Ramos (cell line): ENCODE measurements around the gene RNF6.

Experiments used
- in situ Hi-C: fragments of 300-500 bp; cut with MboI; formaldehyde crosslinking; loops from one replicate; pipeline ENCODE4 v1.14.3; 2022; ENCODE audit warnings: low sequenced_read_pairs; ENCODE audit not compliant: unreplicated experiment

Gene RNF6

GRCh38 chr13:26227166-26227971 is 5.3 kb upstream of the RNF6 start:
- in situ Hi-C loops: no loop called here

DNA sequence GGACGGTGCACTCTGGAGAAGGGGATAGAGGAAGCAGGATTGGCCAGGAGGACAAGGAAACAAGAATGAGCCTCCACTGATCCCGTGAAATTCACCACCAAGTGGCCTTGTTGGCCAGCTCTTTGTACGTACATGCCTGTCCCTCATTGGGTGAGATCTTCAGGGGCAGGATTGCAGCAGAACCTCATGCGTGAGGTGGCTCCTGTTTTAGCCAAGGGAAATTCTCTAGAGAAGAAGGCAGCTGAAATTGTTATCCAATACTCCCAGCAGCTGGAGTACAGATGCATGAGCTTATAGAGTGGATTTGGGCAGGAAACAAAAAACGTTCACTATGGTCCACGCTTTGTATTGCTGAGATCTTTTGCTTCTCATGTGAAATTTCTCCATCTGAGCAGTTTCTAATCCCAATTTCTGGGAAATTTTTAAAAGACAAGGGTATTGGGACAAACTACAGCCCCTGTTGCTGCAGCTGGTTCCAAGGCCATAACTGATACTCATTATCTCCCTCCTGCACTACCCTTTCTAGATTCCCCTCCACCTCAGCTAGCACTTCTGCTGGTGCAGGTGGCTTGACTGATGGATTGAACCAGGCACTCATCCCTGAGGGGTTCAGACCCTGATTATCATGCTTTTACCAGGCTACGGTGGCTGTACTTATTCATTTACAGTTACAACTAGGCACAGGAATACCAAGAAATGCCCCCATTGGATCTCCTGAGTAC is 3.9 kb upstream of the RNF6 start:
- in situ Hi-C loops: no loop called here

GRCh38 chr13:26222520-26223046 is 469 bp upstream of the RNF6 start:
- in situ Hi-C loops: no loop called here

DNA sequence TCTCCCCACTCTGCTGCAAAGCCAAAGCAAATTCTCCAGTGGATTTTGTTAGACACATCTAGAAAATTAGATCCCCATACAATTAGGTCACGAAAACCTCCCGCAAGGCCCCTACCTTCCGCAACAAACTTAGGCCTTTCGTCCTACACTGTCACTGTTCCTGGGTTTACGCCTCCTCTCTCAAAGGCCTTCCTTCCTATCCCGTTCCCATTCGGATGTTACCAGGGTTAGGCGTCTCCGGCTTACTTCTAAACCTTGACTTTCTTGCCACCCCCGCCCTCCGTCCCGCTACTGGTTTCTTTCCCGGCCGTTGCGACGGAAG is 754 bp downstream of the RNF6 start:
- in situ Hi-C loops: no loop called here

DNA sequence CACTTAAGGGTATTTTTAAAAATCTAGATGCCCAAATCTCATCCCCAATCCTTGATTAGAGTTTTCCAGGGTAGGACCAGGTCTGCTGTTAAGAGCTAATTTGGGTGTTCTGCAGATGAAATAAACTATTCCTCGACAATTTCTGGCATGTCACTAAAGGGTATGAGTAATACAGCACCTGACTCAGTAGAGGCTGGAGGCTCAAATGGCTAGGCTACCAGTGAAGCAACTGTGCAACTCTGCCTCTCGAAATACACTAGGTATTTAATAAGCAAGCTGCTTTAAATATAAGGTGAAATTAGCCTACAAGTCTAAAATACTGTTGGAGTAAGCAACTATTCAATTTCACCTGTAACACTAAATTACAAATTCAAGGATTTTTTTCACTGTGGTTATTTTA is 1.5 kb downstream of the RNF6 start:
- in situ Hi-C loops: no loop called here

DNA sequence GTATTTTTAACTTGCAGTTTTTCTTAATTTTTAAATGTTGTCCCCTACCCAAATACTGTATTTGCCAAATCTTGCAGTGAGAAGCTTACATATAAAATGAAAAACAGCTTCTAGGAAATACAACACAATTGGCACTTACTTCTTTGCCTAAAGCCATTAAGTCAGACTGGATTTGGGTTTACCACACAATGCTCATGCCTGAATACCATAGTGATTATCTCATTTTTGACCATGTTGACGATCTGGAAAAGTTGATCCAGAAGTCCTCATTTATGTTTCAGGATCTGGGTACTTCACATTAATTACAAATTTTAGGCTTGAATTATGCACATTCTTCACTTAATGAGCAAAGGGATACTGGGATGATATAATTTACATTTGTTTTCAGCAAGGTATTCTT is 2.4 kb downstream of the RNF6 start:
- in situ Hi-C loops: no loop called here

GRCh38 chr13:26216042-26216441 is 6.1 kb downstream of the RNF6 start:
- in situ Hi-C loops: no loop called here

- in situ Hi-C loops: no loop called here
Observed at GRCh38 chr13:26213982-26214381, 8.1 kb downstream of the RNF6 start.

GRCh38 chr13:26213345-26213744 is 8.8 kb downstream of the RNF6 start:
- in situ Hi-C loops: no loop called here

GRCh38 chr13:26208287-26208686 is 13.8 kb downstream of the RNF6 start:
- in situ Hi-C loops: no loop called here

DNA sequence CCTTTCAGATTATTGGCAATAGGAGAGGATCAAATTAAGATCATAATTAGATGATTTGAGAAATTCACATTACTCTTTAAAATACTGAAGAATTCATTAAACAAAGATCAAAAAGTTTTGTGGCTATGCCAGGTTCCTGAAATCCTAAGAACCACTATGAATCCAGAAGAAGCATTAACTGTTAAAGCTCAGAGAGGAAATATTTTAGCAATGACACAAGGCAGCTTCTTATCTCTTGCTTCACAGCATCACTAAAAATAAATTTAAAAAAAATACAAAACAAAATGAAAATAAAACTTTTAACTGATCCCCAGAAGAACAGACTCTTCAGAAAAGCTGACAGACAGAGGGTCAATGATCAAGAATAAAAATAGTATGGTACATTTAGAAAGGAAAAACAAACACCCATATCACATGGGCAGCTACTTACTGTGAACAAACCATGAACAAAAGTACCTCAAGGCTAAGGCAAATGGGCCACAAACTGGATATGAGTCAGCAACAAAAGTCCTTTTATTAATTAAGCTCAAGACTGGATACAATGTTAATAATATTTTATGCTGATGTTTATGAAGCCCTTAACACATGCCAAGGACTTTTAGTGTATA is 19.6 kb downstream of the RNF6 start:
- in situ Hi-C loops: no loop called here

DNA sequence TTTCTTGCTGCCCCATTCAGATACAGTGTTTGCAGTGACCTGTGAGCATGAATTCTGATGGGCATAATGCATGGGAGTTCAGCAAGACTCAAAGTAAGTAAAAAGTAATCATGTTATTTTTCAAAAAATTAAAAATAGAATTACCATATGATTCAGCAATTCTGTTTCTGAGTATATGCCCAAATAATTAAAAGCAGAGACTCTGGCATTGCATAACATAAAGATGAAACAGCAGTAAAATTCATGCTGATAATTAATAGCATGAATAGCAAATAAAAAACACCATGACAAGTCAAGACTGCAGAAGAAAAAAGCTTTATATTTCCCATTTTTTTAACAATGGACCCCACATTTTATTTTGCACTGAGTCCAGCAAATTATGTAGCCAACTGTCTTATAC is 21.3 kb downstream of the RNF6 start:
- in situ Hi-C loops: no loop called here

DNA sequence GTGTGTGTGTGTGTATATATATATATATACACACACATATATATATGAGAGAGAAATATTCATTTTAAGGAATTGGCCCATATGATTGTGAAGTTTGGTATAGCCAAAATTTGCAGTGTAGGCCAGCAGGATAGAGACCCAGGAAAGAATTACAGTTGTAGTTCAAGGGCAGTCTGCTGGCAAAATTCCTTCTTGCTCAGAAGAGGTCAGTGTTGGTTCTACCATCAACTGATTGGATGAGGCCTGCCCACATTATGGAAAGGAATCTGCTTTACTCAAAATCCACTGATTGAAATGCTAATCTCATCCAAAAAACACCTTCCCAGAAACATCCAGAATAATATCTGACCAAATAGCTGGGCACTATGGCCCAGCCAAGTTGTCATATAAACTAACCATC is 24.0 kb downstream of the RNF6 start:
- in situ Hi-C loops: loop anchor here (25.0 kb wide), 2 partner anchors 489 to 689 kb away; no protein-coding TSS in a partner anchor

- in situ Hi-C loops: loop anchor here (25.0 kb wide), 2 partner anchors 490 to 690 kb away; no protein-coding TSS in a partner anchor
Observed at GRCh38 chr13:26197298-26197697, 24.8 kb downstream of the RNF6 start.

DNA sequence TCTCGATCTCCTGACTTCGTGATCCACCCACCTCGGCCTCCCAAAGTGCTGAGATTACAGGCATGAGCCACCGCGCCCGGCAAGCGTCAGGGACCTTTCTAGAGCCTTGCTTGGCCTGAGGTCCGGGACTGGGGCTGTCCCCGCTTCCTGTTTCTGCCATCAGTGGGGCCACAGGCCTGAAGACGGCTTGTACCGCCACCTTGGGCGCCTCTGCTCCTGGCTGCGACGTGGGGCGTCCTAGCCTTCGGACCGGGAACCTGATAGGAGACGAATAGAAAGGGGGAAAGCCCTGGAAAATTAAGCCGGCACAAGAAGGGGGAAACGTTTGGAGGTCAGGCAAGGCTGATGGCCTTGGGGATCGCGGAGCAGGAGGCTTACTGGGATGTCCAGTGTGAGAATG is 35.1 kb downstream of the RNF6 start:
- in situ Hi-C loops: loop anchor here (10.0 to 25.0 kb wide), 3 partner anchors 308 to 700 kb away; no protein-coding TSS in a partner anchor

GRCh38 chr13:26186118-26186870 is 35.8 kb downstream of the RNF6 start:
- in situ Hi-C loops: loop anchor here (10.0 to 25.0 kb wide), 3 partner anchors 309 to 701 kb away; no protein-coding TSS in a partner anchor

- in situ Hi-C loops: loop anchor here (10.0 to 25.0 kb wide), 3 partner anchors 309 to 702 kb away; no protein-coding TSS in a partner anchor
Observed at GRCh38 chr13:26185720-26186117, 36.4 kb downstream of the RNF6 start.

GRCh38 chr13:26184791-26185250 is 37.3 kb downstream of the RNF6 start:
- in situ Hi-C loops: loop anchor here (10.0 to 25.0 kb wide), 3 partner anchors 310 to 702 kb away; no protein-coding TSS in a partner anchor

GRCh38 chr13:26183416-26183815 is 38.7 kb downstream of the RNF6 start:
- in situ Hi-C loops: loop anchor here (10.0 to 25.0 kb wide), 3 partner anchors 311 to 704 kb away; no protein-coding TSS in a partner anchor

GRCh38 chr13:26179344-26179743 is 42.8 kb downstream of the RNF6 start:
- in situ Hi-C loops: loop anchor here (25.0 kb wide), 2 partner anchors 508 to 708 kb away; no protein-coding TSS in a partner anchor
